GM19193 (cell line): ENCODE measurements around the gene RIMBP2.

ENCODE experiments used
- POLR2A ChIP-seq: IDR thresholded peaks from 4 replicates; pipeline ENCODE4 v1.6.1; 2011; ENCODE audit not compliant: insufficient read depth, insufficient read length; ENCODE audit errors: extremely low read depth

Gene RIMBP2

DNA sequence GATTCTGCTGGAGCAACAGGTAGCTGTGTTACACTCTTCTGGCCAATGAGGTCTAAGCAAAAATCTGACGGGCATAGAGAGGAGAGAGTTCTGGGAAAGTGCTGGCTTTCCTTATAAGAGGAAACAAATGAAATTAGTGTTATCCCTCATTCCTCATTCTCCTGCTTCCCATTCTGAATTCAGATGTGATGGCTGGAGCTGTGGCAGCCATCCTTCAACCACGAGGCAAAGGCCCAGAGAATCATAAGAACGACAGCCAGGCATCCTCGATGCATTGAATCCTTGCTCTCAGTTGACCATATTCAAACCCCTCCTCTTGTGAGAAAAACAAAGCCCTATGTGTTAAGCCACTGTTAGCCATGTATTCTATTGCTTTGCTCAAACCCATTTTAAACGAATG, 27.5 kb upstream of the RIMBP2 start:
- no peak for TF ChIP-seq POLR2A

DNA sequence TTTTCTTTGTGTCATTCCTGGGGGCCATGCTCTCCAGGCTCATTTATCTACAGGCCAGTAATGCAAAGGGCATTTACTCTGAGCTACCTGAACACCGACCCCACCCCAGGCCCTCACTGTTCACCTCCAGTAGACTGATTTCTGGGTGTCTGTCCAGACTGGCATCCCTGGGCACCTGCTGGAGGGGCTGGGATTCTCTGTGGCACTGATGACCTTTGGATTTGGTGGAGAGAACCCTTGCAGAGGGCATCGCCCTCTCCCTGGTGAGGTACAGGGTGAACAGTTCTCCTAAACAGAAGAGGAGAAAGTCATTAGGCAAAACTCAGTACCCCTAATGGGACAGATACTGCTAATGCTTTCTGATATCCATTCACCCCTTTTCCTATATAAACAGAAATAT, 27.1 kb upstream of the RIMBP2 start:
- TF ChIP-seq POLR2A: no peak

DNA sequence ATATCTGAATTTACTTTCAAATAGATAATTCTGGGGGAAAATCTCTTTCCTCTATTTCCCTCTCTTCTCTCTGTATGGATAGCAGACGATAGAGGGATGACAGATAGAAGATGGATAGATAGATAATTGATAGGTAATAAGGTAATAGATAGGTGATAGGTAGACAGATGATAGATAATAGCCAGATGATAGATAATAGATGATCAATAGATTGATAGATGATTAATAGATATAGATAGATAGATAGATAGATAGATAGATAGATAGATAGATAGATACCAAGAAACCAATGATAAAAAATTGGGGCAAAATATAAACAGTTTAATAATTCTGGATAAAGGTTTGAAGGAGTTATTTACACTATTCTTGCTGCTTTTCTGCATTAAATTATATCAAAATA, 26.6 kb upstream of the RIMBP2 start:
- TF ChIP-seq POLR2A: no peak

DNA sequence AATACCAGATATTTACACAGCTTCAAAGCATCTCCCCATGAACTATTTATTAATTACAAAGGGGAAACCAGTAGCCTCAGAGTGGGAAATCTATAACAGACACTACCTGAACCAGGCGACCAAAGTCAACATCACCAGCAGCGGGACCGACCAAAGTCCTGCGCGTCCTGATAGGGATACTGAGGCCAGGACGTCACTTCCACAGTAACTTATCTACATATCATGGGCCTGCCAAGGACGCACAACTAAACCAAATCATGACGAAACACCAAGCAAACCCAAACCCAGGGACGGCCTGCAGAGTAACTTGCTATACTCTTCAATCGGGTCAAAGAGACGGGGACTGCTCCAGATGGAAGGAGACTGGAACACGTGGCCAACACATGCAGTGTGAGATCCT, 26.0 kb upstream of the RIMBP2 start:
- TF ChIP-seq POLR2A: no peak

DNA sequence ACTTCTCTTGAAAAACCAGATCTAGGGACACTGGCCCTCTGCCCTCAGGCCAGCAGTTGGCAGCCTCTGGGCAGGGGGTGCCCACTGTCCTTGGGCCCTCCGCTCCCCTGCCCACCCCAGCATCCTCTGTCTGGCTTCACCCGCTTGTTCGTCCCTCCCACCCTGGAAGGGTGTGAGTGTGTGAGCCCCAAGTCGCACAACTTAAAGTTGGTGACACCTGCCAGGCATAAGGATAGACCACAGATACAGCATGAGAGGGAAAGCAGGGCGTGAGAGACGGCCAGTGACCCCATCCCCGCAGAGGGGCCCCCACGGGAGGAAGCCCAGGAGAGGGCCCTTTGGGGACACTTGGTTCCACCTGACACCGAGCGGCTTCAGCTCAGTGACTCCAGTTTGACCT, 23.5 kb upstream of the RIMBP2 start:
- TF ChIP-seq POLR2A: no peak

DNA sequence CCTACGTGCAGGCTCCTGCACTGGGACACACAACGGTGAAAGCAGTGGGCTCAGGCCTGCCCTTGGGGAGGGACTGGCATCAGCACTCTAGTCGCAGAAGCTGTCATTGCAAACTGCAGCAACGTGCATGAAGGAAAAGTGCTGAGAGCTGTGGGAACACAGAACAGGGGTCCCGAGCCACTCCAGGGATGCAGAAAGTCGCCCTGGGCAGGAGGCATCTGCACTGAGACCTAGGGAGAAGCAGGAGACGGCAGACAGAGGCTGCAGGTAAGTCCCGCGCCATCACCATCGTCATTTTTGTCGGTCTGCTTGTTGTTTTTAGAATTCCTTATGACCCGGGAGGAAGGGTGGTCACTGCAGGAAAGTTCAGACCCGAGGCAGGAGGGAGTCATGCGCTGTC, 21.6 kb upstream of the RIMBP2 start:
- no peak for TF ChIP-seq POLR2A

DNA sequence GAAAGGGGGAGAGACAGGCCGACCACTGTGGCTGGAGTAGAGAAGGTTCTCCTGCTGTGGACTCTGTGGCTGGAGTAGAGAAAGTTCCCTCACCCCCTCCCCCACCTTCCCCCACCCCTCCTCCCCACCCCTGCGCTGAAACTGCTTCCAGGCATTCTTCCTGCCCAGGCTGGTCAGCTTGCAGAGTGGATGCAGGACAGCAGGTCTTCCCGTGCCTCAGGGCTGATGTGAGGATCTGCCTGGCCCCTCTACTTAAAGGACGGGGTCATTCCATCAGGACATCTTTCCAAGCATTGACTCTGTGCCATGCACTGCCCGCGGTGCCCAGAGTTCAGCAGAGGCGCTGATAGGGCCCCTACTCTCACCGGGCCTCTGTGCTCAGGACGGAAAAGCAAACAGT, 13.2 kb upstream of the RIMBP2 start:
- TF ChIP-seq POLR2A: no peak

DNA sequence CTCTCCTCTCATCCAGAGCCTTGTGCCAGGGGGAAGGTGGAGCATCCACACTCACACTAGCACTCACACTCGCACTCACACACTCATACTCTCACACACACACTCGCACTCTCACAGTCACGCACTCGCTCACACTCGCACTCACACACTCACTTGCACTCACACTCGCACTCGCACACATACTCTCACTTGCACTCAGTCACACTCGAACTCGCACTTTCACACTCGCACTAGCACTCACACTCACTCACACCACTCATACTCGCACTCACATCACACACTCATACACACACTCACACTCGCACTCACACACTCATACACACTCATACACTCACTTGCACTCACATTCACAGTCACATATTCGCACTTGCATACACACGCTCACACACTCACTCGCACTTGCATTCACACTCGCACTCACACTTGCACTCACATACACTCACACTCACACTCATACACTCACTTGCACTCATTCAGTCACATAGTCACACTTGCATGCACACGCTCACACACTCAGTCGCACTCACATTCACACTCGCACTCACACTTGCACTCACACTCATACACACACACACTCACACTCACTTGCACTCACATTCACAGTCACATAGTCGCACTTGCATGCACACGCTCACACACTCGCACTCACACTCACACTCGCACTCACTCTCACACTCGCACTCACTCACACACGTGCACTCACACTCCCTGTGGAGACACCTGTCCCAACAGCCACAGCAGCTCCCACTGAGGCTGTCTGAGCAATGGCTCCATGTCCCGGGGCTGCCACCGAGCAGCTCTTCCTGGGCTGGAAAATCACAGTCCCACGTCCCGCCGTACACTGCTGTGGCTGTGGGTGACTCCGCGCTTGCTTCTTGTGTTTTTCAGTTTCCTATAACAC, 12.3 kb upstream of the RIMBP2 start:
- TF ChIP-seq POLR2A: no peak

DNA sequence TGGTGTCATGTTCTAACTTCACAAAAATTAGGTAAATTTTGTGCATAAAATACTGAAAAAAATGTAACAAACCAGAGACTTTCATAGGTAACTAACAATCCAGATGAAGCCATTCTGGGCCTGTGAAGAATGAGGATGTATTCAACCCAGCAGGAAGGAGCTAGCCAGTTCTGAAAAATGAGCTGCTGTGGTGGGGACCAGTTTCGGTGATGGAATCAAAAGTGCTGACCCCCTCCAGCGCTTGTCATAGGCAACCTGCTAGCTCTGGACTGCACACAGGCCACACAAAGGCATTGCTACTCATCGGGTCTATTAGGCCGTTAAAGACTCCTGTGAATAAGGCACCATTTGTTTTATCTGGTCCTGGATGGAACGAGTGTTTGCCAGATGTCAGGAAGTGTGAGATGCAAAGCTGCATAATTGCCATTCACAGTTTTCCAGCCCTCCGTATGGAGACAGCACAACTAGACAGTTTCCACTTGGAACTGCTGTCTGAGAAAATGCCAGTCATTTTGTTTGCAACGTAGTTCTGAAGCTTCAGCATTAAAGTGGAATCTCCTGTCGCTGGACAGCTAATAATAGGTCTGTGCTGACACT, 3.3 kb upstream of the RIMBP2 start:
- no peak for TF ChIP-seq POLR2A

DNA sequence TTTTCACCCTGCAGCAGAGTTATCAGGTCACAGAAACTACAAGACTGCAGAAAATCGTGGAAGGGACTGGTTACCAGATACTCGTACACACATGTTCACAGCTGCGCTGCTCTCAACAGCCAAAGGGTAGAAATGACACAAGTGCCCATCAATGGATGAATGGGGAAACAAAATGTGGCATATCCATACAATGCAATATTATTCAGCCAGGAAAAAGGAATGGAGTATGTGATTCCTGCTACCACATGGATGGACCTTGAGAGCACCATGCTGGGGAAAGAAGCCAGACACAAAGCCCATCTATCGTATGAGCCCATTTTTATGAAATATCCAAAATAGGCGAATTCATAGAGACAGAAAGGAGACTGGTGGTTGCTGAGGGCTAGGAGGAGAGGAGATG, 1.7 kb upstream of the RIMBP2 start:
- TF ChIP-seq POLR2A: no peak

DNA sequence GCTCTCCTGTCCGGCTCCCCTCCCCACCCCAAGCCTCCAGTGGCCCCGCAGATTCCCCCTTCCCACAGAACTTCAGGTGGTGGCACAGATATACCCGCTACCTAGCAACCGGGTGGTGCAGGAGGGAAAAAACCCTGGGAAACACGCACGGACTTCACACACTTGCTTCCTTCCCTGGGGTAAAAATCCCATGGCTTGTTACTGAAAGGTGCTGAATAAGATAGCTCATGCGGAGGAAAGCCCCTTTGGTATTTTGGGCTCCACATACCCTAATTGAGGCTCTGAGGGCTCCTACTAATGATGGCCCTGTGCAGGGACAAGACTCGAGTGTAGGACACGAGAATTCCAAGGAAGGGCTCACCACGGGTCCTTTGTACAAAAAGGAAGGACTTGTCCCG, 869 bp upstream of the RIMBP2 start:
- TF ChIP-seq POLR2A: no peak

DNA sequence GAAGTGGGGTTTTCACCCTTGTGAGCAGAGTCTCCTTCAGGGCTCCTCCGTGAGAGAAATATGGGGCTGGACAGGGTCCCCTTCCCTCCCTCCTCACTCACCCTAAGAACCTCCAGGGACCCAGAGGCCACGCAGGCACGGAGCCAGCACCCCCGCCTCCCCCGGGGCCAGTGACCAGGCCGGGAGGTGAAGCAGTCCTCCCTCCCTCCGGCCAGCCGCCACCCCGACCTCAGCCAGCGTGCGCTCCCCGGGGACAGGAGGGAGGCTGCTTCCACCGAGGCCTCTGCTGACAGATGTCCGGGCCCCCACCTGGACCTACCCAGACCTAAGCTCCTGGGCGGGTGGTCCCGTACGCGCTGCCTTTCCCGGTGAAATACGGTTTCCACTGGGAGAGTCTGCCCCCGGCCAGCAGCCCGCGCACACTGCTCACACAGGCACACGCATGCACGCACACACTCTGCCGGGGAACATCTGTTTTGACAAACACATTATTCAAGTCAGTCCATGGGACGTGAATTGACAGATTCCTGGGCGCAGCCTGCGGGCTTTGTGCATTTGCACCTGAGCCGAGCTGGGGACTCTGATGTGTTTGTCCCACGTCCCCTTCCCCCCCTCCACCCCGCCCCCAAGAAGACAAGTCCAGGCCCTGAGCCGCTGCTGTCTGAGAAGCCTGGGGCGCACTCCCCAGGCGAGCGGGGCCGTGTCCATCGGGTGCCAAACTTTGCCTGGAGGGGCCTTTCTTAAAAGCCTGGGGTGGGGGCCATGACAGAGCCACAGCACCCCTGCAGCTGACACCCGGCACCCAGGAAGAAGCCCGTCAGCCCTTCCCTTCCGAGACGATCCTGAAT, 725 bp downstream of the RIMBP2 start:
- no peak for TF ChIP-seq POLR2A

DNA sequence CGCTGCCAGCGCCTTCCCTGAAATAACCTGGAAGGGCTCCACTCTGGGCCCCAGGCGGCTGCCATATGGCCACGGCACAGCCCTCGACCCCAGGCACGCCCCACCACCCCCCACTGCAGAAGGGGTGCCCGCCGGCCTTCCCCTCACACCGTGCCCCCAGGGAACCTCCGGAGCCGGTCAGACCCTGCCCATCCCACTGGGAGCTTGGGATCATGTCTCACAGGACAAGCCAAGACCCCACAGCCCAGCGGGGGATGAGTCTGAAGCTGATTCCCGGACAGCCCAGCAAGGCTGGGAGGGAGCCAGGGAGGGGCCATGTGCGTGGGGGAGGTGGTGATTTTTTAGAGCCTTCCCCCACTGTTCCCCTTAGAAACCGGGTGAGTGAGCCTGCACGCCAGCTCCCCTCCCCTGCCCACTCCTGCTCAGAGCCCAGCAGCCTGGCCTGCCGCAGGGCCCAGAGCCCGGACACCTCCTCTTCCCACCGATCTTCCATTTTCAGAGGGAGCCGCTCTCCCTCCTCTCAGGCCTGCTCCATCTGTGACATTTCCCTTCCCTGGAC, 1.4 kb downstream of the RIMBP2 start:
- no peak for TF ChIP-seq POLR2A

DNA sequence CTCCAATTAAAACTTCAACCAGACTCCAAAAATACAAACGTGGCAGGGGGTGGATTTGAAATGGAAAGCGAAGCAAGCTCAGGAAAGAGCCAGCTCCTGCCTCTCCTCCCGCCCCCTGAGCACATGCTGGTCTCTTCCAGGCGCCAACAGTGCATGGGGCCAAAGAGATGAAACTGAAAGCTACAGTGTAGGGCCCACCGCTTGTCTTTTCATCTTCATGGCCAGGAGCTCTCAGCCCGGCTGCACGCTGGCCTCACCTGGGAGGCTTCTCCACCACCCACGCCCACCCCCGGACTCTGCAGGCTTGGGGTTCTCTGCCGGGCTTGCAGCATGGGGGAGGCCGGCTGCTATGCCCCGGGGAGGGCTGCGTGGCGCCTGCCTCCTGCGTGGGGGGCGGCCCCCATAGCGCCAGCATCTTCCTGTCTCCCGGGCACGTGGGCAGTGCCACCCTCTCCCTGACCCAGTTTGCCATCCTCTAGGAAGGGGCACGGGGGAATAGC, 2.0 kb downstream of the RIMBP2 start:
- TF ChIP-seq POLR2A: no peak

DNA sequence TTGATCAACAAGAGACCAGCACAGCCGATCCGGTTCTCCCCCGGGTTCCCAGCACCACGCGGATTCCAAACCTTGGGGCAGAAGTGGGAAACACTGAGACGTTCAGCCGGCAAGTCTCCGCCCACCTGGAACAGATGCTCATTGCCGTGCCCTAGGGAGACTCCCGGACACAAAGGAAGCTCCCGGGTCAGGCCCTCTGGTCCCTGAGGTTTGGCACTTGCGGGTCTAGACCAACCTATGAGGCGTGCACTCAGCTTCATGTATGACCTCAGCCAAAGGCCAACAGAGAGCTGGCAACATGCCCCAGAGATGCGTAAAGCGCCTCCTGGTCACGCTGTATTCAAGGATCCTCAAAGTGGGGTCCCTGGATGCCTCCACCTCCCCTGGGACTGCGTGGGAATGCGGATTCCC, 2.5 kb downstream of the RIMBP2 start:
- TF ChIP-seq POLR2A: no peak
